ENCODE measurements around the gene NBPF11. TPM values are rescaled to one million over a fixed set of nuclear protein-coding genes. Genes with fewer than 3 reads are reported as not detected.
"Not testable (repeated sequence)": the region's sequence is repeated elsewhere in the genome, so short reads cannot be mapped to it uniquely, and the experiment has no call there.

NBPF11 gene
- polyA plus RNA-seq, 1 experiment = 7.6 TPM

DNA sequence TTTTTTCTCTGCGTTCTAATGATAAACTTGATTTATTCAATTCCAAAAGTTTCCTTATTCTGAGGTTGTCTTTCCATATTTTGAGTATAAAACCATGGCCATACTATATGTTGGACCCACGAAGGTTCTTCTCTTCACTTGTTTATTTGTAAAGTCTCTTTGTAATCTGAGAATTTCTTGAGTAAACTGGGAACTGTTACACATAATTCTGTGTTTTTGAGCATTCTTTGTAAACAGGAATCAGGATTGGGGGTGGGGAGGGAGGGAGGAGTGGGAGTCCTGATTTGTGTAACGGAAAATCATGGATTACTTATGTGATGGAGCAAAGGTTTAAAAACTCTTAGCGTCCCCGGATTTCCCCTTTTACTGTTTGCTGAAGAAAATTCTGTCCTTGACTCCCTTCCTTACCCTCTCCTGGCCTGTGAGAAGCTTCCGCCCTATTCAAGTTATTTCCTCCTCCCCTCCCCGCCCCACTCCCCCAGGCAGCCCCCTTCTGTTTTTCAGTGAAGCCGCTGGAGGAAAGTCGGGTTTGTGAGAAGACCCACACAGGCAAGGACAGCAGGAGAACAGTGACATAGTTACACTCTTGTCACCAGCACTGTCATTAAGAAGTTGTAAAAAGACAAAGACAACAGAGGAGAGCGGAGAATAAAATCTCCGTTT is 6.4 kb upstream of the NBPF11 start:
- TF ChIP-seq, protein P1, sequence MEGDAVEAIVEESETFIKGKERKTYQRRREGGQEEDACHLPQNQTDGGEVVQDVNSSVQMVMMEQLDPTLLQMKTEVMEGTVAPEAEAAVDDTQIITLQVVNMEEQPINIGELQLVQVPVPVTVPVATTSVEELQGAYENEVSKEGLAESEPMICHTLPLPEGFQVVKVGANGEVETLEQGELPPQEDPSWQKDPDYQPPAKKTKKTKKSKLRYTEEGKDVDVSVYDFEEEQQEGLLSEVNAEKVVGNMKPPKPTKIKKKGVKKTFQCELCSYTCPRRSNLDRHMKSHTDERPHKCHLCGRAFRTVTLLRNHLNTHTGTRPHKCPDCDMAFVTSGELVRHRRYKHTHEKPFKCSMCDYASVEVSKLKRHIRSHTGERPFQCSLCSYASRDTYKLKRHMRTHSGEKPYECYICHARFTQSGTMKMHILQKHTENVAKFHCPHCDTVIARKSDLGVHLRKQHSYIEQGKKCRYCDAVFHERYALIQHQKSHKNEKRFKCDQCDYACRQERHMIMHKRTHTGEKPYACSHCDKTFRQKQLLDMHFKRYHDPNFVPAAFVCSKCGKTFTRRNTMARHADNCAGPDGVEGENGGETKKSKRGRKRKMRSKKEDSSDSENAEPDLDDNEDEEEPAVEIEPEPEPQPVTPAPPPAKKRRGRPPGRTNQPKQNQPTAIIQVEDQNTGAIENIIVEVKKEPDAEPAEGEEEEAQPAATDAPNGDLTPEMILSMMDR (IDR thresholded peaks at IDR 0.05; ENCODE audit: insufficient read depth, low read depth, low read length) = no peak
- ChIA-PET CTCF (no interaction called here), POLR2A (no interaction called here)
- Histone ChIP-seq H3K27me3 (ENCODE audit: control insufficient read depth, insufficient read depth, low read length) (peaks cover 8% of the 10 kb centered on the region), H3K36me3 (ENCODE audit: control insufficient read depth, insufficient read depth, low read length) (no peaks in the 10 kb centered on the region), H3K4me3 (ENCODE audit: low read depth, low read length) (no peak overlapping the region)
- no peak for DNase-seq (ENCODE audit: low read depth)

DNA sequence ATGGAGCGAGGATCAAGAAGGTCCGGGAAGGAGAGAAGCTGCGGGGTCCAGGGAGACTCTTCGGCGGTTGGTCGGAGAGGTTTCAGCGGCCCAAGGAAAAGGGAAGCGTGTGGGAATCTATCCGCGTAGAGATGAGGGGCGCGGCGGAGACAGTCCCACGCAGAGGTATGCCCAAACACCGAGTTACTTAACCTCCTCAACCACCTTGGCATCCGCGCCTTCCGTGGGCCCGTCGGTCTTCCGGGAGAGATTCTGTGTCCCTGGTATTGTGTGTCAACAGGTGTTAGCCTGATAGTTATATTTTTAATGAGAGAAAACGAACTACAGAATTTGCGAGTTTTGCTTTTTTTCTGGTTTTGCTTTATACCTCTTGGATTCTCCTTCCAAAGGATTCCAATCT is 5.7 kb upstream of the NBPF11 start:
- DNase-seq (ENCODE audit: low read depth); H3K4me3 ChIP-seq (ENCODE audit: low read depth, low read length); H3K36me3 ChIP-seq (ENCODE audit: control insufficient read depth, insufficient read depth, low read length); H3K27me3 ChIP-seq (ENCODE audit: control insufficient read depth, insufficient read depth, low read length); POLR2A ChIA-PET; CTCF ChIA-PET: not testable (repeated sequence)

DNA sequence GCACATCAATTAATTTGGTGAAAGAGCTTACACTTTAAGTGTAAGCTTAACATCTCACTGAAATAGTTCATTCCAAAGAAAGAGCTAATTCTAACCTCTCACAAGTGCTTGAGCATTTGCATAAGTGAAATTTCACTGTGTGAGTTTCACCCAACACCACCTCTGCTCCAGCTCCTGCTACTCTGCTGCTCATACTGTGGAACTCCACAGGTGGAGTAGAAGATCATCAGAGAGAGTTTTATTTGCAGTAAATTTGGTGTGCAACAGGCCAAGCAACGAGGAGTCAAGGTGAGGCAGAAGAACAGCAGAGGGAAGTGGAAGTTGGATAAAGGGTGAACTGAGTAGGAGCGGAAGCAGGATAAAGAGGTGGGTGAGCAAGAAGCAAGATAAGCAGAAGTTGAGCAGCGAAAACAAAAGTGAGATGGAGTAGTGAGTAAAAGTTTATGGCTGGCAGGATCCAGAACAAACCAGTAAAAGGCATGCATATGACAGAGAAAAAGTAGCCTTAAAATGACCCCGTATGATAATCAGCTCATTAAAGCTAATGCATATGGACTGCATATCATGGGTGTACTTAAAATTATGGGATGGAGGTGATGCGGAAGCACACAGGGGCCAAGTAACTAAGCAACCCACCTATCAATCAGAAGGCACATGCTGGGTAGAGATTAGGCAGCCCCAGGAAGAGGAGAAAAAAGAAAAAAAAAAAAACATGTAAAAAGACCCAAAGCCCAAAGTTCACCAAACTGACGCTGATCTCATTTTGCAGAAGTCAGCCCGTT is 3.6 kb upstream of the NBPF11 start:
- H3K4me3 ChIP-seq (ENCODE audit: low read depth, low read length); POLR2A ChIA-PET; DNase-seq (ENCODE audit: low read depth); H3K27me3 ChIP-seq (ENCODE audit: control insufficient read depth, insufficient read depth, low read length); H3K36me3 ChIP-seq (ENCODE audit: control insufficient read depth, insufficient read depth, low read length); CTCF ChIA-PET: not testable (repeated sequence)

DNA sequence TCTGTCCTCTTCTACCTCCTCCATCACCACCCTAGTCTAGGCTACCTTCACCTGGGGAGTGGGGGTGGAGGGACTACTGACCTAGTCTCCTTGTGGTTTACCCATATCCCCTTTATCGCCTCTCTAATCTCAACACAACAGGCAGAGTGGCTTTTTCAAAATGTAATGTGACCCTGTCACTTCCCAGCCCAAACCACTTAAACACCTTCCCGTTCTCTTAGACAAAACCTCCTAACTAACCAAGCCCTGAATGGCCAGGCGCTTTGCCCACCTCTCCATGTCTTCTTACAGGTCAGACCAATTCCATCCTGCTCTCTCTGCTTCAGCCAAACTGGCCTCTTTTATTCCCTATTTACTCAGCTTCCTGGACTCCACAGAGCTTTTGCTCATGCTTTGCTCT is 714 bp upstream of the NBPF11 start:
- H3K4me3 ChIP-seq (ENCODE audit: low read depth, low read length); DNase-seq (ENCODE audit: low read depth); H3K27me3 ChIP-seq (ENCODE audit: control insufficient read depth, insufficient read depth, low read length); POLR2A ChIA-PET; CTCF ChIA-PET; H3K36me3 ChIP-seq (ENCODE audit: control insufficient read depth, insufficient read depth, low read length): not testable (repeated sequence)

DNA sequence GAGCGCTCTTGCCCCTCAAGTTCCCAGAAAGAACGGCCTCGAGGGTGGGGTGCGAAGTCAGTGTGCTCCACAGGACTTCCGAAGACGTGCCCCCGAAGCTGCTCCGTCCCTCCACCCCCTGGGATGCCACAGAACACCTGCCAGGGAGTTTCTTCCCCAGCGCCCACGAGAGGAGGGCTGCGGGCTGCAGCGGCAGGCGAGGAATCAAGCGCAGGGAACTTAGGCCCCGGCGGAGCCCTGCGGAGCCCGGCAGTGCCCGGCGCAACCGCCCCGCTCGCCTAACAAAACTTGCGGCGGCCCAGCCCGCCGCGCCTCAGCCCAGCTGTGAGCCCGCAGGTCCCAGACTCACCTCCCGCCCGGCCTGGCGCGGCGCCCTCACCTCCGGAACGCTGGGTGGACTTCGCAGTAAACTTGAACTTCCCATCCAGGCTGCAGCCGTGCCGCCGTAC is 686 bp downstream of the NBPF11 start:
- H3K4me3 ChIP-seq (ENCODE audit: low read depth, low read length) = peak overlapping the region; percentile 56
- DNase-seq (ENCODE audit: low read depth); POLR2A ChIA-PET; CTCF ChIA-PET; H3K27me3 ChIP-seq (ENCODE audit: control insufficient read depth, insufficient read depth, low read length); H3K36me3 ChIP-seq (ENCODE audit: control insufficient read depth, insufficient read depth, low read length): not testable (repeated sequence)

DNA sequence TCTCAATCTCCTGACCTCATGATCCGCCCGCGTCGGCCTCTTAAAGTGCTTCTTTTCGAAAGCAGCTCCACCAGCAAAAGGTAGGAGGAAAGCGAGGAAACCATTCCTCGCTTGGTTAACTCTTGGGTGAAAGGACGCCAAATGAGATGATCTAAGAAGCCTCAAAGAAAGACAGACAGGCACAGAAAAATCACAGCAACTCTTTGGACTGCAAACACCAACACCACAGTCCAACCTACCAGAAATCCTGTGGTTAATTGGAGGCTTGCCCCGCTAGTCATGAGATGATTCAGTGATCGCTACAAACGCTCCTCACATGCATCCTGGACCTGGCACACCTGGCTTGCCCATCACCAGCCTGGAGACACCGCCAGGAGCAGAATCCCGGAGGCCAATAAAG is 1.1 kb downstream of the NBPF11 start:
- CTCF ChIA-PET; H3K27me3 ChIP-seq (ENCODE audit: control insufficient read depth, insufficient read depth, low read length); POLR2A ChIA-PET; H3K36me3 ChIP-seq (ENCODE audit: control insufficient read depth, insufficient read depth, low read length); DNase-seq (ENCODE audit: low read depth): not testable (repeated sequence)
- peak overlapping the region; percentile 56 for H3K4me3 ChIP-seq (ENCODE audit: low read depth, low read length)

DNA sequence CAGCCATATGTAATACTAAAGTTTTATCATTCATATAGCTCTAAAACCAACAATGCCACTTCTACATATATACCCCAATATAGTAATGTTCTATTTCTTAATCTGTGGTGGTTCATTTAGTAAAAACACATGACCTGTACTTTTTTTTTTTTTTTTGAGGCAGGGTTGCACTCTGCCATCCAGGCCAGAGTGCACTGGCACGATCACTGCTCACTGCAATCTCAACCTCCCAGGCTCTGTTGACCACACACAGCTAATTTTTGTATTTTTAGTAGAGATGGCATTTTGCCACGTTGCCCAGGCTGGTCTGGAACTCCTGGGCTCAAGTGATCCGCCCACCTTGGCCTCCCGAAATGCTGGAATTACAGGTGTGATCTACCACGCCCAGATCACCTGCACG is 2.1 kb downstream of the NBPF11 start:
- CTCF ChIA-PET; H3K4me3 ChIP-seq (ENCODE audit: low read depth, low read length); DNase-seq (ENCODE audit: low read depth); POLR2A ChIA-PET; H3K36me3 ChIP-seq (ENCODE audit: control insufficient read depth, insufficient read depth, low read length); H3K27me3 ChIP-seq (ENCODE audit: control insufficient read depth, insufficient read depth, low read length): not testable (repeated sequence)

DNA sequence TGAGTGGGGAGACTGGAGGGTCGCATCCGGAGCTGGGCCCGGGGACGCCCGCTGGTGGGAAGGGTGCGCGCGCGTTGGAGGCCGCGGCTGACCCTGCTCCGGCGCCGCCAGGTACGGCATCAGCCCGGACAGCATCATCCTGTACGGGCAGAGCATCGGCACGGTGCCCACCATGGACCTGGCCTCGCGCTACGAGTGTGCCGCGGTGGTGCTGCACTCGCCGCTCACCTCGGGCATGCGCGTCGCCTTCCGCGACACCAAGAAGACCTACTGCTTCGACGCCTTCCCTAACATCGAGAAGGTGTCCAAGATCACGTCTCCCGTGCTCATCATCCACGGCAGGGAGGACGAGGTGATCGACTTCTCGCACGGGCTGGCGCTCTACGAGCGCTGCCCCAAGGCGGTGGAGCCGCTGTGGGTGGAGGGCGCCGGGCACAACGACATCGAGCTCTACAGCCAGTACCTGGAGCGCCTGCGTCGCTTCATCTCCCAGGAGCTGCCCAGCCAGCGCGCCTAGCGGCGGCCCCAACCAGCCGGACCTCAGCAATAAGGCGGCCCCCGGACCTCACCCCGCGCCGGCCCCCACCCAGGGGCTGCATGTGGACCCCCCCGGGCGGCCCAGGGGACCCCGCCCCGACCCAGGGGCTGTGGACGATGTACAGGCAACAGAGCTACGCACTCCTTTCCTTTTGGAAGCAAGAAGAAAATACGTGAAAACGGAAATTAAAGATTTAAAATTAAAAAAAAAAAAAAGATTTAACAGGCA is 2.8 kb downstream of the NBPF11 start:
- CTCF ChIA-PET; H3K4me3 ChIP-seq (ENCODE audit: low read depth, low read length); POLR2A ChIA-PET: not testable (repeated sequence)

DNA sequence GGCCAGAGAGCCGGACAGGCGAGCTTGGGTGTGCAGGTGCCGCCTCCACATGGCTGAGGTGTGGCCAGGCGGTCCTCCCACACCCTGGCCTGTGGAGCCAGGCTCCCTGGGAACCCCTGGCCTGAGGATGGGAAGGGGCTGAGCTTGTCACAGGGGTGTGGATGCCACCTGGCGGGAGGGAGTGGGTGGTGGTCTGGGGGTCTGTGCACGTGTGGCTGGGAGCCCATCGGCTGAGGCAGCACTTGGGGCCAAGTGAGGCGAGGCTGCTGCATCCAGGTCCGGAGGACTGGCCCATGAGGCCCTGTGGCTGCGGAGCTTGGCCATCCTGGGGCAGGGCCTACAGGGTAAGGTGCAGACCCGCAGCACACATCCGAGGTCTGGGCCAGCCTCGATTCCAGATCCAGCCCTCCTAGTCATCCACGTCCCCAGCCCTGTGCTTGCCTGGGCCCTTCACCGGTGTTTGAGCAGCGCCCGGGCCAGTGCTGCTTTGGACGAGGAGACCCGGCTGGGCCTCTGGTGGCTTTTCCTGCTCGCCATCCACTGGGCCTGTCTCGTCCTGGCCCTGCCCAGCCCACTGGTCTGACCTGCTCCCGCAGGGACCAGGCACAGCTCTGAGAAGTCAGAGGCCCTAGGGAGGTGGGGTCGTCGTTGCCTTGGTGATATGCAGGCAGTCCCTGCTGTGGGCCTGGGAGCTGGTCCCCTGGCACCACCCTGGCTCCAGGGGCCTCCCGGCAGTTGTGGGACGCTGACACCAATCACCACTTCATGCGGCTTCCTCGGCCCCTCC is 4.8 kb downstream of the NBPF11 start:
- H3K36me3 ChIP-seq (ENCODE audit: control insufficient read depth, insufficient read depth, low read length); H3K27me3 ChIP-seq (ENCODE audit: control insufficient read depth, insufficient read depth, low read length); CTCF ChIA-PET; H3K4me3 ChIP-seq (ENCODE audit: low read depth, low read length); DNase-seq (ENCODE audit: low read depth); POLR2A ChIA-PET: not testable (repeated sequence)

More for the DNA sequence above, 2.8 kb downstream of the NBPF11 start:
- H3K27me3 ChIP-seq (ENCODE audit: control insufficient read depth, insufficient read depth, low read length); DNase-seq (ENCODE audit: low read depth); H3K36me3 ChIP-seq (ENCODE audit: control insufficient read depth, insufficient read depth, low read length): not testable (repeated sequence)

DNA sequence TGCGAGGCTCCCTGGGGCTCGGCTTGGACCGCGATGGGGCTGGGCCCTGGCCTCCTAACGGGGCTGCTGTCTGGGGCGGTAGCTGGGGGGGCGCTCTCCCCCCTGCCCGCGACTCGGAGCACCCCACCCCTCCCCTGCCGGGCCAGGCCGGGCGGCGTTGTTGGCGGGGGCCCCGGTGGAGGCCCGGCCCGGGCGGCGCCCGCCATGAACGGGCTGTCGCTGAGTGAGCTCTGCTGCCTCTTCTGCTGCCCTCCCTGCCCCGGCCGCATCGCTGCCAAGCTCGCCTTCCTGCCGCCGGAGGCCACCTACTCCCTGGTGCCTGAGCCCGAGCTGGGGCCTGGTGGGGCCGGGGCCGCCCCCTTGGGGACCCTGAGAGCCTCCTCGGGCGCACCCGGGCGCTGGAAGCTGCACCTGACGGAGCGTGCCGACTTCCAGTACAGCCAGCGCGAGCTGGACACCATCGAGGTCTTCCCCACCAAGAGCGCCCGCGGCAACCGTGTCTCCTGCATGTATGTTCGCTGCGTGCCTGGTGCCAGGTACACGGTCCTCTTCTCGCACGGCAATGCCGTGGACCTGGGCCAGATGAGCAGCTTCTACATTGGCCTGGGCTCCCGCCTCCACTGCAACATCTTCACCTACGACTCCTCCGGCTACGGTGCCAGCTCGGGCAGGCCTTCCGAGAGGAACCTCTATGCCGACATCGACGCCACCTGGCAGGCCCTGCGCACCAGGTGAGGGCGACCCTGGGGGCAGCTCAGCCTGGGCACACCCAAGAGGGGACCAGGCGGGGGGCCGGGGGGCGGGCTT is 5.7 kb downstream of the NBPF11 start:
- POLR2A ChIA-PET, CTCF ChIA-PET: not testable (repeated sequence)

DNA sequence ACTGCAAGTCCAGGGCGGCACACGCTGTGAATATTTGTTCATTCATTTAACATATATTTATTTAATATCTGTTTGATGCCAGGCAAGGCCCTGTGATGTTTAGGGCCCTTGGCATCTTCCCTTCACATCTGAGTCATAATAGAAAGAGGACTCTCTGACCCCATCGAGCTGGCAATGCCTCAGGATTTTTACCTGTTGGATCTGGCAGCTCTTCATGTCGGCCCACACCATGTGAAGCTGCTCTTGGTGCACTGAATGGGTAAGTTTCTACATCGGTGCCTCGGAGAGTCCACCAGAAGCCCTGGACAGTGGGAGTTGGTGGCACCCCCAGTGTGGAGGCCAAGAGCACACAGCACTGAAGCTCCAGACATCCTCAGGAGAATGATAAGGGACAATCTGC is 8.9 kb downstream of the NBPF11 start:
- DNase-seq (ENCODE audit: low read depth); H3K36me3 ChIP-seq (ENCODE audit: control insufficient read depth, insufficient read depth, low read length); POLR2A ChIA-PET; CTCF ChIA-PET; H3K4me3 ChIP-seq (ENCODE audit: low read depth, low read length); H3K27me3 ChIP-seq (ENCODE audit: control insufficient read depth, insufficient read depth, low read length): not testable (repeated sequence)

More for the DNA sequence above, 5.7 kb downstream of the NBPF11 start:
- not testable (repeated sequence) for H3K36me3 ChIP-seq (ENCODE audit: control insufficient read depth, insufficient read depth, low read length); H3K27me3 ChIP-seq (ENCODE audit: control insufficient read depth, insufficient read depth, low read length); DNase-seq (ENCODE audit: low read depth); H3K4me3 ChIP-seq (ENCODE audit: low read depth, low read length)
